ENCODE measurements around the gene S100G.

S100G gene

DNA sequence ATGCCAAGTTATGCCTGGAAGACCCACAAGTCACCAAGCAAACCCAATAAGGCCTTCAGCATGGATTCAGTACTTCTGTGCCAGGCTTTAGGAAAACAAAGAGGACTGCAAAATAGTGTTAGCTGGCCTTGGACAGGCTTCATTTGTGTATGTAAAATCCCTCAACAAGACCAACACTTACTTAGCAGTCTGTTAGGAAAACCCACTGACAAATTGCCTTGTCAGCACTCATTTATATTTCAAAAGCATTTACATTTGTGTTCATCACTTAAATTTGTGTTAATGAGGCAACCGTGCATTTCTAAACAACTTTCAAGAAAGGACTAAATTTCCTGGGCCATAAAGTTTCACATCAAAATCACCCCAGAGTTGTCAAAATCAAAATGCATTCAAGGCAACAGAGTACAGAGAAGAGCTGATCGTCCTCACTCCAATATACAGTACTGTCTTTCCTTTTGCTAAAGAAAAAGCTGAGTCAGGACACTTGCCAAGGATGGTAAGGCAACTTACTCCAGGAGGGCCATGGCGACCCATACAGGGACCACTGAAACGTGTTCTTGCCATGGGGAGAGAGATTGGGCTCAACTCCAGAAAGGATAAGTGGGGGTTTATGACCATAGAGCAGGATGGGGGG, 1.6 kb downstream of the S100G start:
- DNase-seq, result no peak

DNA sequence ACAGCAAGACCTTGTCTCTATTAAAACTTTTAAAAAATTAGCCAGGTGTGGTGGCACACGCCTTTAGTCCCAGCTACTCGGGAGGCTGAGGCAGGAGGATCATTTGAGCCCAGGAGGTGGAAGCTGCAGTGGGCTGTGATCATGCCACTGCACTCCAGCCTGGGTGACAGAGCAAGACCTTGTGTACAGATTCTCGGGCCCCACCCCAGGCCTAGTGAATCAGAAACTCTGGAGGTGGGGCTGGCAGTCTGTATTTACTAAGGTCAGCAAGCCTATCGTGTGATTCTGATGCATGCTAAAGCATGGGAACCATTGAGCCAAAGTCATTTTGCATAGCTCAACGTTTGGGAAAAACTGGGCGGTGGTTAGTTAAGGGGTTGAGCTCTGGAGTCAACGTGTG, 3.5 kb downstream of the S100G start:
- no peak for DNase-seq

DNA sequence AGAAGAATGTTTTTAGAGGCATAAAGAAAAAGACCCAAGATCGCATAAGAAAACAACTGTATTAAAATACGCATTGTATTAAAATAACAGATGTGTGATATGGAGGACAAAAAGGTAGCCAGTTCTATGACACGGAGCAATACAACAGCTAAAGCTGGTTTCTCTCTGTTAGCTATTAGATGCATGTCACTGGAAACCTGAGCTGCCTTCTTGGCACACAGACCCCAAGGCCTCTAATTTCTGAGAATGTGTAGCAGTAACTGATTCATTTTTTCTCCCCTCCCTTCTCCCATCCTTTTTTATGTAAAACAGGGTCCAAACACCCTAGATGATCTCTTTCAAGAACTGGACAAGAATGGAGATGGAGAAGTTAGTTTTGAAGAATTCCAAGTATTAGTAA, 4.1 kb downstream of the S100G start:
- no peak for DNase-seq

DNA sequence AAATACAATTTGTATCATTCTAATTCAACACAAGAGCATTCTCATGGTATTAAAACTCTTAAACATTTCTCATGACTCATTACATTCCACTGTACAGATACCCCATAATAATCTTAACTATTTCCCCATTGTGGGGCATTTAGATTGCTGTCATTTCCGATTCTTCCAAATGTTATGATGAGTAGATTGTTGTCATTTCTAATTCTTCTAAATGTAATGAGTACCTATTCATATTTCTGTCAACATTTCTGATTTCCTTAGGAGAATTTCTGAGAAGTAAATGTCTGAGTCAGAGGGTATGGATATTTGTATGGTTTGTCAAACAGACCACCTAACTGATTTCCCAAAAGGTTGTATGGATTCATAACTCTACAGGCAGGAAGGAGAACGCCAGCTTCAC, 8.3 kb downstream of the S100G start:
- DNase-seq, result no peak

DNA sequence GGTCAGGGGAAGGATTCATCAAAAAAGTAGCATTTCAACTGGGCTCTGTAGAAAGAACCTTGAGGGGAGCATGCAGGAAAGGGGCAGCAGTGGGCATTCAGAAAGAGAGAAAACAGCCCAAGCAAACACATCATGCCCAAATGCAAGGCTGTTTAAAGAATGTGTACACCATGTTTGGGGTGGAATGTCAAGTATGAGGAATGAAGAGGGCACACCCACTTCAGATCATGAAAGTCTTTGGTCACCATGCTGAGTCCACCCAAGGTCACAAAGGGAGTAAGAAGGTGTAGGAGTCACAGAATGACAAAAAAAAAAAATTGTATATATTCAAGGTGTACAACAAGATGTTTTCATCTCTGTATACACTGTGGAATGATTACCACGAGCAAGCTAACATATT, 9.4 kb downstream of the S100G start:
- DNase-seq, result no peak

DNA sequence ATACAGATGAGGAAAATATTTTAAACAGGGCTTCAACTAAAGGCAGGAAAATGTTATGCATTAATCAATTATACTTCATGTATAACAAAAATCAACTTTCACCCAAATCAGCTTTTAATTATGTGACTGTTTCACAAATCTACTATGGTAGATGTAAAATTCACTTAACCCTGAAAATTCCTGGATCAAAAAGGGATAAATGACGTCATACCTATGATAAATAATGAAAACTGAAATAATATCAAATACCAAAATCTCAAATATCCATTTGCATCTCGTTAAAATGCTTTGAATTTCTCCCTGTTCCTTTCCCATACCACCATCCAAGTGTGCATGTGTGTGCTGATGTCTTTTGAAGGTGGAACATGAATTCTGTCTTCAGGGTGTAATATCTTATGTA, 11.5 kb downstream of the S100G start:
- DNase-seq, result no peak

DNA sequence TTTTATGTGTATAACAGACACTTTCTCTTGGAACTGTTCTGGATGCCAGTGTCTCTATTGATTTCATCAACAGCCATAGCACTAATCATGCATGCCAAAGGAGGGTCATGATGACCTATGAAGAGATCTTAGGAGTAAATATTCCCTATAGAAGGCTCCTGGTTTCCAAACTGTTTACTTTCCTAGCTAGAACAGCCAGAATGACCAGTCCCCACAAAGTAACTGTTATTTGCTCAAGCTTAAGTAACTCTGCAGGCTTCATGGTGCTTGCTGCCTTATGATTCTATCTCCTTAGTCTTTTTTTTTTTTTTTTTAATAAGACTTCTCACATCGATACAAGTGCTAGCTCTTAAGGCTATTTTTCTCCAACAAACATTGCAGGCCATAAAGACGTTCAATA, 12.4 kb downstream of the S100G start:
- no peak for DNase-seq

DNA sequence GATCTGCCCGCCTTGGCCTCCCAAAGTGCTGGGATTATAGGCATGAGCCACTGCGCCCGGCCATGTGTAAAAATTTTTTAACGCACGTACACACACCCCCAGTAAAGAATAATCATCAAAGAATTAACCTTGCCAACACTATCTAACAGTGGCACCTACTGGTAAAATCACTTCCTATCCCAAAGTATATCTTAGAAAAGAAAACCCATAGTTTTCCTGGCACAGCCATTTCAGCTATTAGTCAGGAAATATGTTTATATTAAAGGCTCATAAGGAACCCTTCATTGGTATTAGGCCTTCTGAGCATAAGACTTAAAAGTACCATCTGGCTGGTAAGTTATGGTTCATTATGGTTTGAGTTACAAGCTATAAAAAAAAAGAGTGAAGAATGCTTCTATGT, 14.1 kb downstream of the S100G start:
- no peak for DNase-seq

DNA sequence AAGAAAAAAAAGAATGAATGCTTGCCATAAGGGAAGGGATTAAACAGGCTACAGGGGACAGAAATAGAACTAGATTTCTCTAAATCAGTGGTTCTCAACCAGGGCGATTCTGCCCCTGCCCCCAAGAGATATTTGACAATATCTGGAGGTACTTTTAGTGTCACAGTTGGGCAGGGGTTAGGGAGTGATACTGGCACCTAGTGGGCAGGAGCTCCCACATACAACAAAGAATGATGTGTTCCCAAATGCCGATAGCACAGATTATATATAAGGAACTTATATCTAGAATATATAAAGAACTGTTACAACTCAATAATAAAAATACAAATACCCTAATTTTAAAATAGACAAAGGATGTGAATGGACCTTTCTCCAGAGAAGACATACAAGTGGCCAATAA, 14.7 kb downstream of the S100G start:
- no peak for DNase-seq

DNA sequence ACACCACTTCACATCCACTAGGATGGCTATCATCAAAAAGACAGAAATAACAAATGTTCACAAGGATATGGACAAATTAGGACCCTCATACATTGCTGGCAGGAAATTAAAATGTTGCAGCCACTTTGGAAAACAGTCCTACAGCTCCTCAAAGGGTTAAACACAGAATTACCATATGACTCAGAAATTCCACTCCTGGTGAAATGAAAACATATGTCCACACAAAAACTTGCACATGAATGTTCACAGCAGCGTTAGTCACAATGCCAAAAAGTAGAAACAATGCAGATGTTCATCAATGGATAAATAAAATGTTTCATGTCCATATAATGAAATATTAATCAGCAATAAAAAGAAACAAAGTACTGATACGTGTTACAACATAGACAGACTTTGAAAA, 15.1 kb downstream of the S100G start:
- no peak for DNase-seq

DNA sequence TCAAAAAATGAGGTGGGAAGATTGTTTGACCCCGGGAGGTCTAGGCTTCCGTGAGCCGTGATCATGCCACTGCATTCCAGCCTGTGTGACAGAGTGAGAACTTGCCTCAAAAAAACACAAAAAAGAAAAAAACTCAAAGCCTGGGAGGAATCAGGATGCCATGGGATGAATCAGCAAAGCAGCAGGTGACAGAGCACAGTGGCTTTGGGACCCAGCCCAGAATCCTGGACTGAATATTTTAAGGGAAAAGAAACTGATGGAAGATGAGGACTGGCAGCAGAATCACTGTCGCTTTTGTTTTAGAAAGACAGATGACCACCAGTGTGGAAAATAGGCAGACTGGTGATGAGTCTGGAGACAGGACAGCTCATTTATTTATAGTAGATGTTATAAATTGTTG, 16.6 kb downstream of the S100G start:
- DNase-seq, result no peak

DNA sequence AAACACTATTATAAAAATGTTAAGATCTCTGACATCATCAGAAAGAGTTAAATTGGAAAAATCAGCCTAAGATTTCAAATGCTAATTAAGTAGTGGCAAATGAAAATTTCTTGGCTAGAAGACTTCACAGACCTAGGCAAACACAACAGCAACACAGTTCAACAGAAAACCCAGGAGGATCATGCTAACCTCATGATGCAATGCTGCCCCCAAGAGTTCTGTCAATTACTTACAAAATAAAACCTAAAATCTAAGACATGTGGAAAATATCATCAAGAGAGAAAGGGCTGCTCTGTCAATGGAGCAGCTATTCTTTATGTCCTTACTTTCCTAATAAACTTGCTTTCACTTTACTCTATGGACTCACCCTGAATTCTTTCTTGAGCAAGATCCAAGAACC, 21.0 kb downstream of the S100G start:
- DNase-seq, result no peak

DNA sequence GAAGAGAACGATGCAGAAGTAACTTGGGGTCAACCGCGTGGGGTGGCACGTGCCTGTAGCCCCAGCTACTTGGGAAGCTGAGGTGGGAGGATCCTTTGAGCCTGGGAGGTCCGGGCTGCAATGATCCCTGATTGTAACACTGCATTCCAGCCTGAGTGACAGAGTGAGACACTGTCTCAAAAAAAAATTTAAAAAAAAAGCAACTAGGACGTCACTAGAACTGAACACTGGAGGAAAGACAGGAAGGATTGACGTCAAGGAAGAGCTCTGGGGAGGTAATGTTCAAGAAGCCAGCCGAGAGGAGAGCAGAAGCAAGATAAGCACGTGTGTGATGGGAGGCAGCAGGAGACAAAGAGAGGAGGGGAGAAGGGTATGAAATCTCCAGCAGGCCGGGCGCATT, 28.7 kb downstream of the S100G start:
- DNase-seq, result no peak

DNA sequence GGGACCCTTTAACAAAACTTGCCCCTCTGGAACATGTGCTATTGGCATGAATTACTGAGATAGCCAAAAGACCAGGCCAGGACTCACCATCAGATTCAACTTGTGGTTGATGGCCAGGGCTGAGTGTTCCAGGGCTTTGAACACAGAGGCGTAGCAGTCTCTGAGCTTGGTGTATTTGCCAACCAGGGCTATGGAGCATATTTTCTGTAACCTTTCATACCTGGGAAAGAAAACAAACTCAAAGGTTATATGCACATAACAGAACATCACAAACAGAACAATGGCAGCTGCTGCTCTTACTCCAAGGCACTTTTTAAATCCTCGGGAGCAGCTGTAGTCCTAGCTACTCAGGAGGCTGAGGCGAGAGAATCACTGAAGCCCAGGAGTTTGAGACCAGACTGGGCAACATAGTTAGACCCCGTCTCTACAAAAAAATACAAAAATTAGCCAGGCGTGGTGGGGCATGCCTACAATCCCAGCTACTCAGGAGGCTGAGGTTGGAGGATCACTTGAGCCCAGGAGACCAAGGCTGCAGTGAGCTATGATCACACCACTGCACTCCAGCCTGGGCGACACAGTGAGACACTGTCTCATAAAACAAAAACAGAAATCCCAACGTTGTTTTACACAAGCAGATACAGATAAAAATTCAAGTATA, 33.2 kb downstream of the S100G start:
- DNase-seq, result no peak

DNA sequence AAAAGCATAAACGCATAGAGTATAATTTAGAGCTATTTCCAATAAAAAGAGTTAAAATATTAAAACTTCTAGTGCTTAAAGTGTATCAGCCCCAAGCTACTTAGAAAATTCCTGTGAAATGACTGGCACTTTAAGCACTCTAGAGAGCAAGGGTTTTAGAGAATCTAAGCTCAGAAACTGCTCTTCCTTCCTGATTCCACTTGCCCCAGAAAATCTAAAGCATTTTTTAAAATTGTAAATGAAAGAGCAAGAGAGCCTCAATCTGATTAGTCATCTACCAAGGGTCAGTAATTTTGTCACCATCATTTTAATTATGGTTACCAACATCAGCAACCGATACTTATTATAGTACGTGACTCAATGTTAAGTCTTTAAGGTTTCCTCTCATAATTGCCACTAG, 37.6 kb downstream of the S100G start:
- no peak for DNase-seq

DNA sequence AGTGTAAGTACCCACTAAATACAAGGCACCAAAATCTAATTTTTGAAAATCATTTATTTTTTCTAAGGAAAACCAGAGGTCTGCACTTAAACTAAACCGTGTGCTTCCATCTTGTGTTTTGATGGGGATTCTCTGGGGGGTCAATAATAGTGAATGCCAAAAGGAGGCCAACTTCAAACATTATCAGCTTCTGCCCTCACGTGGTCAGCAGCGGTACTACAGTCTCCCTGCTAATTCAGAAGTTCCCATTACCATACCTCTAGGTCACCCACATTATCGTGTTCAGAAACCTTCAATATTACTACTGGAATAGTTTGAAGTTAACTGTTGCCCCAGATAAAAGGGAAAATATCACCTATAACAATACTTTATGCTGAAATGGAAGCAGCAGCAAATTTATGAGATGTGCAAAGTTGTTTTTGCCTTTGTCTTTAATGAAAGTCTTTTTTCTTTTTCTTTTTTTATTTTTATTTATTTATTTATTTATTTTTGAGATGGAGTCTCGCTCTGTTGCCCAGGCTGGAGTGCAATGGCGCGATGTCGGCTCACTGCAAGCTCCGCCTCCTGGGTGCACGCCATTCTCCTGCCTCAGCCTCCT, 45.2 kb downstream of the S100G start:
- DNase-seq, result peak; percentile 75

DNA sequence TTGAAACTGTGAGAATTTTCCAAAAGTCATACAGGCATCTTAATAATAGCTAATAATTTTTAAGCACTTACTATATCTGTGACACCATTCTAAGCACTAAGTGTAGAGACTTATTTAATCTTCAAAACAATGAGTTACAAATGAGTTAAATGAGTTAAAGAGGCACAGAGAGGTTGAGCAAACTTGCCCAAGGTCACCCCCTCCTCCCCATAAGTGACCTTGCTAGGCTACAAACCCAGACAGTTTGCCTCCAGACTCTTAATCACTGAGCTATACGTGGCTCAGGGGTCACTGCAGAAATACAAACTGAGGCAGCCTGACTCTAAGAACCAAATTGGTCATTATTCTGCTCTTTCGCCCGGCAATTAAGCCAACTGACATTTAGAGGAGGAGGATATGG, 47.0 kb downstream of the S100G start:
- DNase-seq, result no peak

DNA sequence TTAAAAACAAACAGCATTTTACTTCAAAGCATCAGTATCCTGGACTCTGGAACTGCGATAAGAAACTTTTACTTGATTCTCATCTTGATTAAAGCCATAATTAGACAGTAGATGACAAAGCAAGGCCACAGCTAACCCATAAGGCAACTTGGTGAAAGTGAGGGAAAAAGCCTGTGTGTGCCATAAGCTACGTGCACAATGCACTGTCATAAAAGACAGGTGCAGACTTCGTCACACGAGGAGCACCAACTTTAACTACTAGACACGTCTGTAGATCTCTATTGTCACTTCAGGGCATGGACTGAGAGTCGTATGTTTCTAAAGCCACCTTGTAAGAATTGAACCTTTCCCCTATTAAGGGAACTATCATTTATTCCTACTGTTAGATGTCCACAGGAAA, 49.4 kb downstream of the S100G start:
- no peak for DNase-seq

DNA sequence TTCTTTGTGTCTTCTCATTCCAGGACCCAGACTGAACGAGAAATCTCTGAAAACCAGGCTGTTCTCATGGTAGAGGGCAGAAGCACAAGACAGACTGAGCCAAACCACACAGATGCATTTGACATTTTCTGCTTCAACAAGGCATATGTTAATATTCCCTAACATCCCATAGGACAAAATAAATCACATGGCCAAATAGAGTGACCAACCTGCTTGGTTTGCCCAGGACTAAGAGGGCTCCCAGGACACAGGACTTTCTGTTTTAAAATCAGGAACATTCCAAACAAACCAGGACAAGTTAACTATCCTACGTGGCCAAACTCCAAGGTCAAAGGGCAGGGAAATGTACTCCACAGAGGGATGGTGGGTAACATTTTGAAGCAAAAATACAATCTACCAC, 50.8 kb downstream of the S100G start:
- no peak for DNase-seq

DNA sequence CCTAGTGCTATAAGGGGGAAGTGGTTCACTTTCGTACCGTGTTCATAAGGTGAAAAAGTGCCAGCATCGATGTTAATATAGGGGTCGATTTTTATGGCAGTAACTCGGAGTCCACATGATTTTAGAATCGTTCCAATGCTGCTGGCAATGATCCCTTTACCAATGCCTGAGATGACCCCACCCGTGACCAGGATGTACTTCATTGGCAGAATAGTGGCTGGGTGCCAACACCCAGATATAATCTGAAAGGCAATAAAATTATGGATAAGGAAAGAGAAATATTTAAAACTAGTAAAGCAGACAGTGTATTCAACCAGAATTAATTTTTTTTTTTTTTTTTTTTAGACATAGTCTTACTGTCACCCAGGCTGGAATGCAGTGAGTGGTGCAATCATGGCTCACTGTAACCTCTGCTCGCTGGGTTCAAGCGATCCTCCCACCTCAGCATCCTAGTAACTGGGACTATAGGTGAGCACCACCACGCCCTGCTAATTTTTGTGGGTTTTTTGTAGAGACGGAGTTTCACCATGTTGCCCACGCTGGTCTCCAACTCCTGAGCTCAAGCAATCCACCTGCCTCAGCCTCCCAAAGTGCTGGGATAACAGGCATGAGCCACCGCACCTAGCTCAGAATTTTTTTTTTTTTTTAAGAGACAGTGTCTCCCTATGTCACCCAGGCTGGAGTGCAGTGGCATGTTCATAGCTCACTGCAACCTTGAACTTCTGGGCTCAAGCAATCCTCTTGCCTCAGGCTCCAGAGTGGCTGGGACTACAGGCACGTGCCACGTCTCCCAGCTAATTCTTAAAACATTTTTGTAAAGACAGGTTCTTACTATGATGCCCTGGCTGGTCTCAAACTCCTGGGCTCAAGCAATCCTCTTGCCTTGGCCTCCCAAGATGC, 53.0 kb downstream of the S100G start:
- DNase-seq, result no peak

Data from activated T-cell treated with anti-CD3 and anti-CD28 coated beads, Interleukin-2, amount 50 U/mL, for 1 hour (primary cell).